BE2C (cell line): Measurements from ENCODE around the gene NIP7.
A peak's percentile ranks its signal among the peaks of the same experiment; 100 is the strongest.

Experiments used
- DNase-seq: peaks from one replicate; pipeline ENCODE4 v3.0.0-alpha.2; 2020
- H3K27me3 ChIP-seq: fragments of 250-450 bp; sonication (Bioruptor Pico); 2 replicates; pipeline ENCODE4 v1.5.1; 2020; ENCODE audit warnings: mild to moderate bottlenecking
- H3K36me3 ChIP-seq: fragments of 250-450 bp; sonication (Bioruptor Pico); 2 replicates; pipeline ENCODE4 v1.5.1; 2020; ENCODE audit warnings: mild to moderate bottlenecking
- H3K4me1 ChIP-seq: fragments of 250-450 bp; sonication (Bioruptor Pico); 2 replicates; pipeline ENCODE4 v1.5.1; 2020
- H3K4me3 ChIP-seq: 2 replicates; pipeline ENCODE4 v1.5.1; 2011; ENCODE audit warnings: low read depth, low read length
- H3K9me3 ChIP-seq: fragments of 250-450 bp; sonication (Bioruptor Pico); 2 replicates; pipeline ENCODE4 v1.5.1; 2020
- TF ChIP-seq, protein P1 (sequence below): IDR thresholded peaks from 2 replicates; pipeline ENCODE4 v1.5.1; 2012; ENCODE audit warnings: mild to moderate bottlenecking, low read depth, low read length

Gene NIP7

DNA sequence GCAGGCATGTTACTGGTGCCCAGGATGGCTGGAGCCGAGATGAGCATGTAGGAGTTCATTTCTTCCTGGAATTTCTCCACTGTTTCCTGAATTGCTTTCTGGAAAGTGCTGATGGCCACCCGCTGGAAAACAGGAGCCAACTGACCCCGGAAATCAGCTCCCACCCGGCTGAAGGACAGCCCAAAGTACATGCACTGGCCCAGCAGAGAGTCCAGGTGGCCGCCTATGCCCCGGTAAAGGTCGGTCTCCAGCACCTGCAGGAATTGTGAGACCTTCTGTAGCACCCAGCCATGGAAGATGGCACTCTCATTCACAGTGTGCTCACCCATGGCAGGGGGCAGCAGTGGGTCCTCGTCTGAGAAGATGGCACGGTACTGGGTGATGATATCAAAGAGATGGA lies 4.9 kb upstream of the NIP7 start:
- Histone ChIP-seq H3K4me3 (no peak overlapping the region), H3K4me1 (no peaks in the 10 kb centered on the region), H3K36me3 (peaks cover 51% of the 10 kb centered on the region), H3K9me3 (no peaks in the 10 kb centered on the region), H3K27me3 (no peaks in the 10 kb centered on the region)
- DNase-seq = no peak
- TF ChIP-seq, protein P1, sequence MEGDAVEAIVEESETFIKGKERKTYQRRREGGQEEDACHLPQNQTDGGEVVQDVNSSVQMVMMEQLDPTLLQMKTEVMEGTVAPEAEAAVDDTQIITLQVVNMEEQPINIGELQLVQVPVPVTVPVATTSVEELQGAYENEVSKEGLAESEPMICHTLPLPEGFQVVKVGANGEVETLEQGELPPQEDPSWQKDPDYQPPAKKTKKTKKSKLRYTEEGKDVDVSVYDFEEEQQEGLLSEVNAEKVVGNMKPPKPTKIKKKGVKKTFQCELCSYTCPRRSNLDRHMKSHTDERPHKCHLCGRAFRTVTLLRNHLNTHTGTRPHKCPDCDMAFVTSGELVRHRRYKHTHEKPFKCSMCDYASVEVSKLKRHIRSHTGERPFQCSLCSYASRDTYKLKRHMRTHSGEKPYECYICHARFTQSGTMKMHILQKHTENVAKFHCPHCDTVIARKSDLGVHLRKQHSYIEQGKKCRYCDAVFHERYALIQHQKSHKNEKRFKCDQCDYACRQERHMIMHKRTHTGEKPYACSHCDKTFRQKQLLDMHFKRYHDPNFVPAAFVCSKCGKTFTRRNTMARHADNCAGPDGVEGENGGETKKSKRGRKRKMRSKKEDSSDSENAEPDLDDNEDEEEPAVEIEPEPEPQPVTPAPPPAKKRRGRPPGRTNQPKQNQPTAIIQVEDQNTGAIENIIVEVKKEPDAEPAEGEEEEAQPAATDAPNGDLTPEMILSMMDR = no peak

DNA sequence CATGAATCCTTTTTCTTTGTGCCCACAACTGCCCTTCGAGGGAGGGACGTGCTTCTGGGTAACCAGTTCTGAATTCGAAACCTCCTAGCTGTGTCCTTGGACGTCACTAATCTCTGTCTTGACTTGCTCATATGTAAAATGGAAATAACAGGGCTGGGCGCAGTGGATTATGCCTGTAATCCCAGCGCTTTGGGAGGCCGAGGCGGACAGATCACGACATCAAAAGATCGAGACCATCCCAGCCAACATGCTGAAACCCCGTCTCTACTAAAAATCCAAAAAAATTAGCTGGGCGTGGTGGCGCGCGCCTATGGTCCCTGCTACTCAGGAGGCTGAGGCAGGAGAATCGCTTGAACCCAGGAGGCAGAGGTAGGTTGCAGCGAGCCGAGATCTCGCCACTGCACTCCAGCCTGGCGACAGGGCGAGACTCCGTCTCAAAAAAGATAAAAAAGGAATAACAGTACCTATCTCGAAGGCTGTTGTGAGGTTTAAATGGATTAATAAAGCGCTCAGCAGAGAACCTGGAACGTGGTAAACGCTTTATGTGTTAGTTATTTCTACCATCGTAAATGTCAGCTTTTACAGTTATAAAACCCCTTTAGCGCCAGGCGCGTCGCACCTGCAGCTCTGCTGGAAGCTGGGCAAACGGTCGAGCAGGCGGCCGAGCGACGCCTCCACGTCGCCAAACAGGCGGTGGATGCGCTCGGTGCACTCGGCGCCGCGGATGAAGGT lies 849 bp upstream of the NIP7 start:
- TF ChIP-seq, protein P1 = no peak
- Histone ChIP-seq H3K4me3 (peak overlapping the region; percentile 99), H3K4me1 (peaks cover 2% of the 10 kb centered on the region; the same call in 1 of the 2 replicates), H3K9me3 (no peaks in the 10 kb centered on the region), H3K36me3 (peaks cover 54% of the 10 kb centered on the region), H3K27me3 (no peaks in the 10 kb centered on the region)
- DNase-seq = no peak

DNA sequence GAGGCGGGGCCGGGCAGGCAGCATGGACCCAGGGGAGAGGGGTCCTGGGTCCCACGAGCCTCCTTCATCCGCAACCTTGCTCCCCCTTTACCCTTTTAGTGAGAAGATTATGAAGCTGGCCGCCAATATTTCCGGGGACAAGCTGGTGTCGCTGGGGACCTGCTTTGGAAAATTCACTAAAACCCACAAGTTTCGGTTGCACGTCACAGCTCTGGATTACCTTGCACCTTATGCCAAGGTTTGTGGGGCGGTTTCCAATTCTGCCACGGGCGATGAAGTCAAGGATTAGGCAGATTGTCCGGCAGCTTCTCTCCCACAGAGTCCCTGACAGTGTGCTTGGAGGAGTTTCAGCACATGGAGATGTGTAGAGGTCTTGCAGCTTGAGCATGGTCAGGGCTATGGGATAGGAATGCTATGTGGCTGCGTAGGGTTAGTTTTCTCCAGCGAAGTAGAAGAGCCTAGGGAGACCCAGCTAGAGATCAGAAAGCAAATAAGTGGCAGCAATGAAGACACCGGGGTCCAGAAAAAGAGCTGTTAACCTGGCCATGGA lies 598 bp downstream of the NIP7 start:
- no peaks in the 10 kb centered on the region for H3K9me3 ChIP-seq
- peaks cover 2% of the 10 kb centered on the region; the same call in 1 of the 2 replicates for H3K4me1 ChIP-seq
- no peaks in the 10 kb centered on the region for H3K27me3 ChIP-seq
- no peak for DNase-seq
- TF ChIP-seq, protein P1 = no peak
- H3K36me3 ChIP-seq = peaks cover 49% of the 10 kb centered on the region
- peak overlapping the region; percentile 99 for H3K4me3 ChIP-seq

DNA sequence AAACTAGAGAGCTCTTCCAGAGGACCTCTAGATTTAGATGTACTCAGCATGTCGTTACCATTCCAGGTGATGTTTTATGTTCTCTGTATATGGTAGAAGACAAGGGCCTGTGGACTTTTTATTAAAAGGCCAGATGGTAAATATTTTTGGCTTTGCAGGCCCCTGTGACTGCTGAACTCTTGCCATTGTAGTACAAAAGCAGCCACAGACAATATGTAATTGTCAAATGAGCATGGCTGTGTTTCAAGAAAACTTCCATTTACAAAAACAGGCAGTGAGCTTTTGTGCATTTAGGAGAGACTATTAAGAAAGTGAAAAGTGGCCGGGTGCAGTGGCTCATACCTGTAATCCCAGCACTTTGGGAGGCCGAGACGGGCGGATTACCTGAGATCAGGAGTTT lies 4.6 kb downstream of the NIP7 start:
- TF ChIP-seq, protein P1 = no peak
- Histone ChIP-seq H3K4me1 (peaks cover 2% of the 10 kb centered on the region; the same call in 1 of the 2 replicates), H3K9me3 (no peaks in the 10 kb centered on the region), H3K27me3 (no peaks in the 10 kb centered on the region), H3K4me3 (no peak overlapping the region), H3K36me3 (peaks cover 43% of the 10 kb centered on the region)
- no peak for DNase-seq

DNA sequence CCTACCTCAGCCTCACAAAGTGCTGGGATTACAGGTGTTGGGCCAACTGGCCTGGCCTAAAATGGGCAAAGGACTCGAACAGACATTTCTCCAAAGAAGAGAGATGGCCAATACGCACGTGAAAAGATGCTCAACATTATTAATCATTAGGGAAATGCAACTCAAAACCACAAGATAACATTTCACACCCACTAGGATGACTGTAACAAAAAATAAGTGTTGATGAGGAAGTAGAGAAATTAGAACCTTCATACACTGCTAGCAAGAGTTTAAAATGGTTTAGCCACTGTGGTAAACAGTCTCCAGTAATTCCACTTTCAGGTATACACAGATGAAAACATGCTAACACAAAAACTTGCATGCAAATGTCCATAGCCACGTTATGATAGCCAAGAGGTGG lies 6.4 kb downstream of the NIP7 start:
- H3K9me3 ChIP-seq = no peaks in the 10 kb centered on the region
- H3K27me3 ChIP-seq = no peaks in the 10 kb centered on the region
- H3K4me3 ChIP-seq = no peak overlapping the region
- H3K4me1 ChIP-seq = peaks cover 2% of the 10 kb centered on the region; the same call in 1 of the 2 replicates
- peaks cover 42% of the 10 kb centered on the region for H3K36me3 ChIP-seq
- DNase-seq = no peak
- TF ChIP-seq, protein P1 = no peak

DNA sequence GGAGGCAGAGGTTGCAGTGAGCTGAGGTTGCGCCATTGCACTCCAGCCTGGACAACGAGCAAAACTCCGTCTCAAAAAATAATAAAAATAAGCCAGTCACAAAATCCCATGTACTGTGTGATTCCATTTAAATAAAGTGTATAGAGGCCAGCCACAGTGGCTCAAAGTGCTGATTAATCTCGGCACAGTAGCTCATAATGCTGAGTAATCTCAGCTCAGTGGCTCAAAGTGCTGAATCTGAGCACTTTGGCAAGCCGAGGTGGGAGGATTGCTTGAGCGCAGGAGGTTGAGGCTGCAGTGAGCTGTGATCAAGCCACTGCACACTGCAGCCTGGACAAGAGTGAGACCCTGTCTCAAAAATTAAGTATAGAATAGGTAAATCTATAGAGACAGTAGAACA lies 7.1 kb downstream of the NIP7 start:
- Histone ChIP-seq H3K9me3 (no peaks in the 10 kb centered on the region), H3K4me3 (no peak overlapping the region), H3K27me3 (no peaks in the 10 kb centered on the region), H3K4me1 (no peaks in the 10 kb centered on the region), H3K36me3 (peaks cover 35% of the 10 kb centered on the region)
- TF ChIP-seq, protein P1 = no peak
- no peak for DNase-seq
